ENCODE data around the gene TNS3.

Gene TNS3

GRCh38 chr7:47354071-47354470 is 227.8 kb downstream of the TNS3 start:
- H3K4me1 ChIP-seq (ENCODE audit: control insufficient read depth, low read depth, low read length) = peaks cover 5% of the 10 kb centered on the region
- H3K27me3 ChIP-seq (ENCODE audit: control insufficient read depth, insufficient read depth, low read length) = no peaks in the 10 kb centered on the region
- no peak overlapping the region for H3K9ac ChIP-seq (ENCODE audit: low read length)
- no peak overlapping the region for H3K4me3 ChIP-seq (ENCODE audit: low read length)
- no peaks in the 10 kb centered on the region for H3K9me3 ChIP-seq (ENCODE audit: control insufficient read depth, low read depth, low read length)
- no peak overlapping the region for H3K27ac ChIP-seq (ENCODE audit: low read length)
- H3K36me3 ChIP-seq (ENCODE audit: control insufficient read depth, low read depth, low read length) = no peaks in the 10 kb centered on the region

DNA sequence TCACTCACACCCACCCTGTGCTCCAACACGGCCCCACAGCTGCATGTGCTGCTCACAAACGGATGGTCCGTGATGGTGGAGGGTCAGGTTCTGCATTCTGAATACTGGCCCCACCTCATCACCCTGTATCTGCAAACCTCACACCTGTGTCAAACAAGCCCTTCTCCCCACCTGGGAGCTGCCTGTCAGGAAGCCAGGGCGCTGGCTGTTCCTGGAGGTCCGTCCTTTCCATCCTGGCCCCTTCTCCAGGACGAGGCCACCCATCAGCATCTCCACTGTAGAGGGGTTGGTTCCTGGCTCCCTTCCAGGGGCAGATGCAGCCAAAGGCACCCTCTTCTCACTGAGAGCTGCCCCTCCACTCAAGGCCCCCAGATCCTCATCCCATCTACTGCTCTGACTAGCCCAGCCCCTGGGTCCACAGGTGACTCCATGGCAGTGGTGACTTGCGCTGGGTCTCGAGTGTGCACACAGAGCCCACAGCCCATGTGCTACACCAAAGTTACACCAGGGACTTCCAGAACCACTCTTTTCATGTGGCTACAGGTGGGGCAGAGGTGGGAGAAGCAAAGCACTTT is 229.4 kb downstream of the TNS3 start:
- peaks cover 5% of the 10 kb centered on the region for H3K4me1 ChIP-seq (ENCODE audit: control insufficient read depth, low read depth, low read length)
- no peaks in the 10 kb centered on the region for H3K27me3 ChIP-seq (ENCODE audit: control insufficient read depth, insufficient read depth, low read length)
- no peak overlapping the region for H3K4me3 ChIP-seq (ENCODE audit: low read length)
- no peak overlapping the region for H3K27ac ChIP-seq (ENCODE audit: low read length)
- no peak overlapping the region for H3K9ac ChIP-seq (ENCODE audit: low read length)
- no peaks in the 10 kb centered on the region for H3K9me3 ChIP-seq (ENCODE audit: control insufficient read depth, low read depth, low read length)
- no peaks in the 10 kb centered on the region for H3K36me3 ChIP-seq (ENCODE audit: control insufficient read depth, low read depth, low read length)

- Histone ChIP-seq H3K4me3 (ENCODE audit: low read length) (no peak overlapping the region), H3K9ac (ENCODE audit: low read length) (no peak overlapping the region), H3K27ac (ENCODE audit: low read length) (no peak overlapping the region), H3K36me3 (ENCODE audit: control insufficient read depth, low read depth, low read length) (no peaks in the 10 kb centered on the region), H3K27me3 (ENCODE audit: control insufficient read depth, insufficient read depth, low read length) (no peaks in the 10 kb centered on the region), H3K4me1 (ENCODE audit: control insufficient read depth, low read depth, low read length) (peaks cover 5% of the 10 kb centered on the region), H3K9me3 (ENCODE audit: control insufficient read depth, low read depth, low read length) (no peaks in the 10 kb centered on the region)
Observed at GRCh38 chr7:47351233-47352154, 230.4 kb downstream of the TNS3 start.

DNA sequence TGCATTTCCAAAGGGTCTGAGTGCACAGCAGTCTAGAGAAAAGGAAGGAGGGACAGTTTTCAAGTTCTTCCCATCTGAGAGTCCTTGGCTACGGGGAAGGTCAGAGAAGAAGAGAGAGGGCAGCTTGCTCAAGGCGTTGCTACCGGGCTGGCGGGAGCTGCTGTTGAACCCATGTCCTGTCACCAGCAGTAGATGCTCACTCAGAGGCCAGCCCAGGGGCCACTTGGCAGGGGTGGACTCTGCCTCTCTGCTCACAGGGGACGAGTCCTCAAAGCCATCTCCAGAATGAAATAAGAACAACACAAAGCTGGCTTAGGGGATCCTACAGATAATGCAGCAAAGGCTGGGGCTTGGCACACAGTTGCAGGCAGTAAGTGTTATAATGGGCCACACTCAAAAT is 231.5 kb downstream of the TNS3 start:
- H3K4me1 ChIP-seq (ENCODE audit: control insufficient read depth, low read depth, low read length) = no peaks in the 10 kb centered on the region
- H3K9me3 ChIP-seq (ENCODE audit: control insufficient read depth, low read depth, low read length) = no peaks in the 10 kb centered on the region
- H3K9ac ChIP-seq (ENCODE audit: low read length) = no peak overlapping the region
- H3K36me3 ChIP-seq (ENCODE audit: control insufficient read depth, low read depth, low read length) = no peaks in the 10 kb centered on the region
- H3K4me3 ChIP-seq (ENCODE audit: low read length) = no peak overlapping the region
- H3K27ac ChIP-seq (ENCODE audit: low read length) = no peak overlapping the region
- no peaks in the 10 kb centered on the region for H3K27me3 ChIP-seq (ENCODE audit: control insufficient read depth, insufficient read depth, low read length)

GRCh38 chr7:47349401-47349800 is 232.5 kb downstream of the TNS3 start:
- Histone ChIP-seq H3K4me1 (ENCODE audit: control insufficient read depth, low read depth, low read length) (no peaks in the 10 kb centered on the region), H3K27me3 (ENCODE audit: control insufficient read depth, insufficient read depth, low read length) (no peaks in the 10 kb centered on the region), H3K4me3 (ENCODE audit: low read length) (no peak overlapping the region), H3K9me3 (ENCODE audit: control insufficient read depth, low read depth, low read length) (no peaks in the 10 kb centered on the region), H3K36me3 (ENCODE audit: control insufficient read depth, low read depth, low read length) (no peaks in the 10 kb centered on the region), H3K27ac (ENCODE audit: low read length) (no peak overlapping the region), H3K9ac (ENCODE audit: low read length) (no peak overlapping the region)

GRCh38 chr7:47347816-47348385 is 234.0 kb downstream of the TNS3 start:
- no peaks in the 10 kb centered on the region for H3K9me3 ChIP-seq (ENCODE audit: control insufficient read depth, low read depth, low read length)
- H3K27me3 ChIP-seq (ENCODE audit: control insufficient read depth, insufficient read depth, low read length) = no peaks in the 10 kb centered on the region
- H3K36me3 ChIP-seq (ENCODE audit: control insufficient read depth, low read depth, low read length) = no peaks in the 10 kb centered on the region
- H3K4me1 ChIP-seq (ENCODE audit: control insufficient read depth, low read depth, low read length) = no peaks in the 10 kb centered on the region
- H3K4me3 ChIP-seq (ENCODE audit: low read length) = no peak overlapping the region
- no peak overlapping the region for H3K9ac ChIP-seq (ENCODE audit: low read length)
- H3K27ac ChIP-seq (ENCODE audit: low read length) = no peak overlapping the region

GRCh38 chr7:47347346-47347745 is 234.6 kb downstream of the TNS3 start:
- H3K27me3 ChIP-seq (ENCODE audit: control insufficient read depth, insufficient read depth, low read length) = no peaks in the 10 kb centered on the region
- H3K4me1 ChIP-seq (ENCODE audit: control insufficient read depth, low read depth, low read length) = no peaks in the 10 kb centered on the region
- no peak overlapping the region for H3K4me3 ChIP-seq (ENCODE audit: low read length)
- H3K9me3 ChIP-seq (ENCODE audit: control insufficient read depth, low read depth, low read length) = no peaks in the 10 kb centered on the region
- no peaks in the 10 kb centered on the region for H3K36me3 ChIP-seq (ENCODE audit: control insufficient read depth, low read depth, low read length)
- H3K27ac ChIP-seq (ENCODE audit: low read length) = no peak overlapping the region
- no peak overlapping the region for H3K9ac ChIP-seq (ENCODE audit: low read length)

- Histone ChIP-seq H3K9ac (ENCODE audit: low read length) (no peak overlapping the region), H3K27me3 (ENCODE audit: control insufficient read depth, insufficient read depth, low read length) (no peaks in the 10 kb centered on the region), H3K4me1 (ENCODE audit: control insufficient read depth, low read depth, low read length) (no peaks in the 10 kb centered on the region), H3K9me3 (ENCODE audit: control insufficient read depth, low read depth, low read length) (no peaks in the 10 kb centered on the region), H3K4me3 (ENCODE audit: low read length) (no peak overlapping the region), H3K36me3 (ENCODE audit: control insufficient read depth, low read depth, low read length) (no peaks in the 10 kb centered on the region), H3K27ac (ENCODE audit: low read length) (no peak overlapping the region)
Observed at GRCh38 chr7:47346377-47346914, 235.5 kb downstream of the TNS3 start.

DNA sequence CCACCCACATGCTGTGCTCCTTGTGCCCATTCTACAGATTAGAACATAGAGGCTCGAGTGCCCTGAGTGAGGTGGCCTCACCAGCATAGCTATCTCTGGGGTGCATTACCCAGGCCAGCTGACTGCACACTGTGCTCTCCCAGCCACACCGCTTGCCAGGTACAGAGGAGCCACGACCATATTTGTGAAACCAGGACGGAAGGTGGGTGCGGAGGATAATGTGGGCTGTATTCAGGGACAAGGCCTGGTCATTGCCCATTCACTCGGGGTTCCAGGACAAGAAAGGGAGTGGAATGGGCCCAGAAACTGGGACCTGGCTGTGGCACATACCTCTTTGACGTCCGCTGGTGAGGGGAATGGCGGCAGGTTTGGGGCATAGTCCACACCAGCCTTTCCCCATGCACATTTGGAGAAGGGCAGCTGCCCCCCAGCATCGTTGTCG is 236.0 kb downstream of the TNS3 start:
- H3K9ac ChIP-seq (ENCODE audit: low read length) = no peak overlapping the region
- H3K36me3 ChIP-seq (ENCODE audit: control insufficient read depth, low read depth, low read length) = no peaks in the 10 kb centered on the region
- no peaks in the 10 kb centered on the region for H3K27me3 ChIP-seq (ENCODE audit: control insufficient read depth, insufficient read depth, low read length)
- no peaks in the 10 kb centered on the region for H3K9me3 ChIP-seq (ENCODE audit: control insufficient read depth, low read depth, low read length)
- no peak overlapping the region for H3K4me3 ChIP-seq (ENCODE audit: low read length)
- no peak overlapping the region for H3K27ac ChIP-seq (ENCODE audit: low read length)
- H3K4me1 ChIP-seq (ENCODE audit: control insufficient read depth, low read depth, low read length) = no peaks in the 10 kb centered on the region

DNA sequence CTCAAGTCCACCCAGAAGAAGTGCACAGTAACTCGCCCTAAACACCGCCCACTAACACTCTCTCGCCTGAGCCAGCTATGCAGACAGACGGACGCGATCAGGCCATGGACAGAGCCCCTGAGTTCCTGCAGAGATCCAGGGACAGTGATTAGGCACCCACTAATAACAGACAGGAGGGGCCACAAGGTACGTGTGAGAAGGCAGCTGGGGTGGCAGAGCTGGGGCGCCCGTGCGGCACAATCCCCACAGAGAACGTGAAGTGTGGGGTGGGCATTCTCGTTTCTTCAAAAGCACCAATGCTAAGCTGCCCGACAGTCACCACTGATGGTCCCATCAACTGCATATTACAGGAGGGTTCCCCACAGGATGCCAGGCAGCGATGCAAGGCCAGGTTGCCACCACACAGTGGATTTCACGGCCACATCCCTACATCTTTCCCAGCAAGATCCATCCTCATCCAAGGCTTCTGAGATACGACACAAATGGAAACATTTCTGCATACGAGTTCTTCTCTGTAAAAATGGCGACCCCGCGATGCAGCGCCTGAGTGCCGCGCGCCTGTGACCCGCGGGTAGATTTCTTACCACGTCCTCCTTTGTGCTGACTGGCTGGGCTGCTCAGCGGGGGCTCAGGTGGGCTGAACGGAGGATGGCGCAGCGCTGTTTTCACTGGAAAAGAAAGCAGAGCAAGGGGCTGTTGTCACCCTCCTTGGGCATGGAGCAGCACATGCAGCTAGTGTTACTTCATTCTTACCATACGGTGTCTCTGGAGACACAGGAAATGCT is 237.5 kb downstream of the TNS3 start:
- no peak overlapping the region for H3K9ac ChIP-seq (ENCODE audit: low read length)
- H3K9me3 ChIP-seq (ENCODE audit: control insufficient read depth, low read depth, low read length) = no peaks in the 10 kb centered on the region
- H3K36me3 ChIP-seq (ENCODE audit: control insufficient read depth, low read depth, low read length) = no peaks in the 10 kb centered on the region
- no peak overlapping the region for H3K27ac ChIP-seq (ENCODE audit: low read length)
- H3K4me3 ChIP-seq (ENCODE audit: low read length) = no peak overlapping the region
- H3K27me3 ChIP-seq (ENCODE audit: control insufficient read depth, insufficient read depth, low read length) = no peaks in the 10 kb centered on the region
- H3K4me1 ChIP-seq (ENCODE audit: control insufficient read depth, low read depth, low read length) = no peaks in the 10 kb centered on the region

DNA sequence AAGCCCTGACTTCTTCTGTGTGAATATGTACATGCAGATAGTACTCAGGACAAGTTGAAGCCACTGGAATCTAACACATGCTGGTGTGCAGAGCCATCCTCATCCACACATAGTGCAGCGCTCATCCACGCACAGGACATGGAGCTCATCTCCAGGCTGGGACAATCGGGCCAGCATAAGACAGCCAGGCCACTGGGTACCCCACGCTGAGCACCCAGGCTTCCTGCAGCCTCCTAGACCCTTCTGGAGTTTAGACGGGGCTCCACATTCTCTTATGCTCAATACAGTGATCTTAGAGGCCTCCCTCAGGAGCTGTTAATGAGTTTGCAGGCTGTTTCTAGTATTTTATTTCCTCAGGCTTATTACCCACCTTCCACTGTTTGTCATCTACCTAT is 238.9 kb downstream of the TNS3 start:
- Histone ChIP-seq H3K27me3 (ENCODE audit: control insufficient read depth, insufficient read depth, low read length) (no peaks in the 10 kb centered on the region), H3K4me1 (ENCODE audit: control insufficient read depth, low read depth, low read length) (no peaks in the 10 kb centered on the region), H3K36me3 (ENCODE audit: control insufficient read depth, low read depth, low read length) (no peaks in the 10 kb centered on the region), H3K9me3 (ENCODE audit: control insufficient read depth, low read depth, low read length) (no peaks in the 10 kb centered on the region), H3K27ac (ENCODE audit: low read length) (no peak overlapping the region), H3K4me3 (ENCODE audit: low read length) (no peak overlapping the region), H3K9ac (ENCODE audit: low read length) (no peak overlapping the region)
